KMS-11 (cell line): ENCODE data around the gene KCTD1.

Source experiments
- H2AFZ ChIP-seq: fragments of 200-600 bp; sonication (generic); 2 replicates; pipeline ENCODE4 v1.6.1; 2016; ENCODE audit warnings: antibody characterized with exemption, mixed run types, low read depth
- H3K27ac ChIP-seq: fragments of 200-600 bp; sonication (generic); 2 replicates; pipeline ENCODE4 v1.6.1; 2016; ENCODE audit warnings: mild to moderate bottlenecking, mixed run types
- H3K27me3 ChIP-seq: fragments of 200-600 bp; sonication (generic); 2 replicates; pipeline ENCODE4 v1.6.1; 2017; ENCODE audit warnings: mild to moderate bottlenecking, low read depth, mixed run types, moderate library complexity; ENCODE audit not compliant: insufficient read depth
- H3K36me3 ChIP-seq: fragments of 200-600 bp; sonication (generic); 2 replicates; pipeline ENCODE4 v1.6.1; 2017; ENCODE audit warnings: mild to moderate bottlenecking, mixed run types; ENCODE audit not compliant: insufficient read depth
- H3K4me1 ChIP-seq: fragments of 200-600 bp; sonication (generic); 2 replicates; pipeline ENCODE4 v1.6.1; 2016; ENCODE audit warnings: mild to moderate bottlenecking, low read depth, mixed run types; ENCODE audit not compliant: poor library complexity, severe bottlenecking
- H3K4me2 ChIP-seq: fragments of 200-600 bp; sonication (generic); 2 replicates; pipeline ENCODE4 v1.7.0; 2016; ENCODE audit warnings: mild to moderate bottlenecking, mixed run types
- H3K4me3 ChIP-seq: fragments of 200-600 bp; sonication (generic); IDR thresholded peaks from 2 replicates; pipeline ENCODE4 v1.6.1; 2017; ENCODE audit warnings: low read depth, low read length, mixed read lengths; ENCODE audit not compliant: insufficient read depth
- H3K79me2 ChIP-seq: fragments of 200-600 bp; sonication (generic); 2 replicates; pipeline ENCODE4 v1.6.1; 2016; ENCODE audit warnings: low read depth, mixed run types; ENCODE audit not compliant: insufficient read depth
- H3K9ac ChIP-seq: fragments of 200-600 bp; sonication (generic); 2 replicates; pipeline ENCODE4 v1.6.1; 2016; ENCODE audit warnings: mild to moderate bottlenecking, mixed run types
- H4K20me1 ChIP-seq: fragments of 200-600 bp; sonication (generic); 2 replicates; pipeline ENCODE4 v1.6.1; 2016; ENCODE audit warnings: mild to moderate bottlenecking, mixed run types; ENCODE audit not compliant: insufficient read depth
- TF ChIP-seq, protein P1 (sequence below): fragments of 200-600 bp; sonication (generic); conservative IDR thresholded peaks from 2 replicates; pipeline ENCODE4 v1.6.1; 2017; ENCODE audit warnings: low read depth, mild to moderate bottlenecking, antibody characterized with exemption, low read length, moderate library complexity, mixed read lengths

KCTD1 gene

DNA sequence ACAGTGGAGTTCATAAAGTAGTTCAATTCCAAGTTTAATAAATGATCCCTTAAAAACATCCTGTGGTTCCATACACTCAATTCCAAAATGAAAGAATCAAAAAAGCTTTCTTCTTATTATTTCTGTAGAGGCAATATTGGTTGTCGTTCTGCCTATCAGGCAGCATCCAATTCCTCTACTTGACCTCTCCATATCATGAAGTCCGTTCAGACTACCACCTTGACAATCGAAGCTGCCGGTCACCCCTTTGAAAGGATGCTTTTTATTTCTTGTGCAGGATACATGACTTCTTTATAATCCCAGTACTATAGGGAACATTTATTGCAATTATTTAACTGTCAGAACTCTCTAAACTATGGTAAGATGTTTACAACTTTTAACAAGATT is 3.3 kb upstream of the KCTD1 start:
- H3K27ac ChIP-seq, result no peak overlapping the region
- peaks cover 3% of the 10 kb centered on the region for H3K4me1 ChIP-seq
- H3K9ac ChIP-seq, result no peak overlapping the region
- no peaks in the 10 kb centered on the region for H4K20me1 ChIP-seq
- H2AFZ ChIP-seq, result no peak overlapping the region
- H3K4me2 ChIP-seq, result no peak overlapping the region
- no peaks in the 10 kb centered on the region for H3K27me3 ChIP-seq
- H3K79me2 ChIP-seq, result no peaks in the 10 kb centered on the region
- H3K36me3 ChIP-seq, result no peaks in the 10 kb centered on the region
- TF ChIP-seq, protein P1, sequence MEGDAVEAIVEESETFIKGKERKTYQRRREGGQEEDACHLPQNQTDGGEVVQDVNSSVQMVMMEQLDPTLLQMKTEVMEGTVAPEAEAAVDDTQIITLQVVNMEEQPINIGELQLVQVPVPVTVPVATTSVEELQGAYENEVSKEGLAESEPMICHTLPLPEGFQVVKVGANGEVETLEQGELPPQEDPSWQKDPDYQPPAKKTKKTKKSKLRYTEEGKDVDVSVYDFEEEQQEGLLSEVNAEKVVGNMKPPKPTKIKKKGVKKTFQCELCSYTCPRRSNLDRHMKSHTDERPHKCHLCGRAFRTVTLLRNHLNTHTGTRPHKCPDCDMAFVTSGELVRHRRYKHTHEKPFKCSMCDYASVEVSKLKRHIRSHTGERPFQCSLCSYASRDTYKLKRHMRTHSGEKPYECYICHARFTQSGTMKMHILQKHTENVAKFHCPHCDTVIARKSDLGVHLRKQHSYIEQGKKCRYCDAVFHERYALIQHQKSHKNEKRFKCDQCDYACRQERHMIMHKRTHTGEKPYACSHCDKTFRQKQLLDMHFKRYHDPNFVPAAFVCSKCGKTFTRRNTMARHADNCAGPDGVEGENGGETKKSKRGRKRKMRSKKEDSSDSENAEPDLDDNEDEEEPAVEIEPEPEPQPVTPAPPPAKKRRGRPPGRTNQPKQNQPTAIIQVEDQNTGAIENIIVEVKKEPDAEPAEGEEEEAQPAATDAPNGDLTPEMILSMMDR, result no peak
- no peak overlapping the region for H3K4me3 ChIP-seq

DNA sequence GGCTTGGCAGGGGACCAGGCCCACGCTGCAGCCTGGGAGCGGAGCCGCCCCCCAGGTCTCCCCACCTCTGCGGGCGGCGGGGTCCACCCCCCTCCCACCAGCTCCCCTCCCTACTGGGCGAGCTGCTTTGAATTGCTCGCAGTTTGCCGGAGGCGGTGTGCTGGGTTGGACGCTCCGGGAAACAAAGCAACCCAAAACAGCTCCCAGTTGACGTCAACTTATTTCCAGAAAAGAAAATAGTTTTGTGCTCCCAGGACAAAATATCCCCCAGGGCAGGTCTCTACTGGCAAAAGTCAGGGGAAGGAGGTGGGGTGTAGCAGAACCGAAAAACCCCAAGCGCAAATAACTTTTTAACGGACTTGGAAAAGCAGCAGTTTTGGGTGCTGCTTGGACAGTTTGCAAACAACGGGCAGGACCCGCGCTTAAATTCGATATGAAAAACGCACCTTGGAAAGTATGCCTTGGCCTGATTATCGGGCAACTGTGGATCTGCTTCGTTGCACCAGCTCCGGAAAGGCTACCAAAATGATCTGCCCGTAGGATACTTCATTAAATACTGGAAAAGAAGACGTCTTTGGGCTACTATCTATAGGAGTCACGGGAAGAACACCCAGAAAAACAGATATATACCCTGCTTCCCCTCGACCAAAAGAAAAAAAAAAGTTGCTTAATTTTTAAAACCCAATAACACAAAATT is 2.8 kb upstream of the KCTD1 start:
- Histone ChIP-seq H3K36me3 (no peaks in the 10 kb centered on the region), H3K79me2 (no peaks in the 10 kb centered on the region), H2AFZ (no peak overlapping the region), H4K20me1 (no peaks in the 10 kb centered on the region), H3K4me3 (no peak overlapping the region), H3K4me2 (no peak overlapping the region), H3K4me1 (peaks cover 8% of the 10 kb centered on the region), H3K27ac (no peak overlapping the region), H3K27me3 (no peaks in the 10 kb centered on the region), H3K9ac (no peak overlapping the region)
- TF ChIP-seq, protein P1, result no peak

DNA sequence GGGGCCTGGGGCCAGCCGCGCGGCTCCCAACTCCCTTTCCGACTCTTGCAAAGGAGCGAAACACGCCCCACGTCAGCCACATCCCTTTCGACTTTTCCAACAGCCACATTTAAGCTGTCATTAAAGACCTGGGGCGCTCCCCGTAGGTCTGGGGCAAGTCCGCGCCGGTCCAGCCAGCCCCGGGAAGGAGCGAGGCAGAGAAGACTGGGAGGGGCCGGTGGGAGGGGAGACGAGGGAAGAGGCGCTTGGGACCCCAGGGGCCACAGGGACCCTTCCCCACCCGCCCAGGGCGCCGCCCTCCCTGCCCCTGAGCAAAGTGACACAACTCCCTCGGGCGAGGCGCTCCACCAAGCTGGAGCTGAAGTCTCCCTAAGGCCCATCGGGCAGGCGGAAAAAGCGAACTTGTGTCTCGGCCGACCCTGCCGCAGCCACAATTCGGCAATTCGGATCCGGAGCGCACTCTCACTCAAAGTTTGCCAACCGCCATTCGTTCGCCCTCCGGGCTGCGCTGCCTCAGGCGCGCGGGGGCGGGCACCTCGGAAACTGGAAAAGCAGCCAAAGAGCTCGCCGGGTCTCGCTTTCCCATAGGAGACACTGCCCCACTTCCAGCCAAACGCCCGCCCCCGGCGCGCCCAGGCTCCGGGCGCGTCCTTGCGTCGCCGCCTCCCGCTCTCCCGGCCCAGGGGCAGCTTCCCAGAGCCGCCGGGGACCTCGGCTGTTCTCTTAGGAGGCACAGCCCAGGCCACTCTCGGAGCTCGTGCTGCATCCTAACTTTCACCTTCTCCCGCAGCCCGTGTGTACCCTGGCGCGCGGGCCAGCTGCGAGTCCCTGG is 1.1 kb upstream of the KCTD1 start:
- TF ChIP-seq, protein P1, result no peak
- Histone ChIP-seq H3K27ac (no peak overlapping the region), H3K27me3 (no peaks in the 10 kb centered on the region), H3K79me2 (no peaks in the 10 kb centered on the region; the same call in 1 of the 2 replicates), H3K4me3 (no peak overlapping the region), H3K4me1 (peaks cover 25% of the 10 kb centered on the region), H4K20me1 (0 out of 2 replicates have a peak, but pooled peaks cover under 1% of the 10 kb centered on the region), H3K36me3 (no peaks in the 10 kb centered on the region), H3K9ac (peak overlapping the region; percentile 70; the same call in 1 of the 2 replicates), H2AFZ (peak overlapping the region; percentile 98), H3K4me2 (peak overlapping the region; percentile 95)

DNA sequence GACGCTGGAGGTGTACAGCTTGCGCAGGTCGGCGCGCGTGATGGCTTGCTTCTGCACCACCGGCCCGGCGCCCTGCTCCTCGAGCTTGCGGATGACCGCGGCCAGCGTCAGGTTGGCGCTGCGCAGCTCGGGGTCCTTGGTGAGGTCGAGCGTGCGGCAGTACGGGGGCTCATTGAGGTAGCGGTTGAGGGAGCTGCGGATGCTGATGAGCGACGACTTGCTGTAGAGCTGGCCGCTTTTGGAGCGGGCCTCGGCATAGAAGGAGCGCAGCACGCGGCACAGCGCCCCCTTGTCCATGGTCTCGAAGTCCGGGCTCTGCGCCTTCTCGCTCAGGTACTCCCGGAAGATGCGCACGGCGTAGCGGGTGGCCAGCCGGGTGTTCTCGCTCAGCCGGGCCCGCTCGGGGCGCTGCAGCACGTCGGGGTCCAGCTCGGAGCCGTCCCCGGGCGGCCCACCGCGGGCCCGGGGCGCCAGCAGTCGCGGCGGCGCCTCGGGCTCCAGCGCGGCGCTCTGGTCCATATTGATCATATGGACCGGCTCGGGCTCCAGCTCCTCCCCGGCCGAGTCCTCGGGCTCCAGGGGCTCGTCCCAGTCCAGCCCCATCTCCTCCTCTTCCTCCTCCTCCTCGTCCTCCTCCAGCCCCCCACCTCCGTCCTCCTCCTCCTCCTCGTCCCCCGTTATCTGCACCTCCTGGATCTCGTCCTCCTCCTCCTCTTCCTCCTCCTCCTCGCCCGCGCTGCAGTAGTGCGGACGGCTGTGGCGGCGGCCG is 523 bp downstream of the KCTD1 start:
- peaks cover 40% of the 10 kb centered on the region for H3K4me1 ChIP-seq
- H3K4me3 ChIP-seq, result no peak overlapping the region
- H3K27me3 ChIP-seq, result no peaks in the 10 kb centered on the region
- no peaks in the 10 kb centered on the region for H3K36me3 ChIP-seq
- TF ChIP-seq, protein P1, result no peak
- 0 out of 2 replicates have a peak overlapping the region, but pooled peaks have one; percentile 27 for H3K27ac ChIP-seq
- peak overlapping the region; percentile 98 for H2AFZ ChIP-seq
- peak overlapping the region; percentile 95 for H3K4me2 ChIP-seq
- H4K20me1 ChIP-seq, result 0 out of 2 replicates have a peak, but pooled peaks cover 4% of the 10 kb centered on the region
- peak overlapping the region; percentile 70 for H3K9ac ChIP-seq
- H3K79me2 ChIP-seq, result no peaks in the 10 kb centered on the region; the same call in 1 of the 2 replicates
